H1 (cell line): Measurements from ENCODE around the gene CCSER2. TPM values are rescaled to one million over a fixed set of nuclear protein-coding genes. Genes with fewer than 3 reads are reported as not detected.
"Not testable (repeated sequence)": the region's sequence is repeated elsewhere in the genome, so short reads cannot be mapped to it uniquely, and the experiment has no call there.

ENCODE experiments used
- CTCF ChIA-PET: fragments of 300-600 bp; sonication (Branson Sonifier 250); formaldehyde crosslinking; loops from one replicate; lab custom pipeline; 2021; ENCODE audit not compliant: partially characterized antibody; lab: Charles Lee
- POLR2A ChIA-PET: fragments of 300-600 bp; sonication (Branson Sonifier 250); formaldehyde crosslinking; loops from one replicate; lab custom pipeline; 2021; ENCODE audit warnings: inconsistent platforms; ENCODE audit not compliant: partially characterized antibody; lab: Charles Lee
- DNase-seq, 2 experiments: peaks; one replicate each; pipeline versions ENCODE4 v3.0.0 to v3.0.0-alpha.2; 2010 to 2022; ENCODE audit warnings: low spot score in 2 of 2, low read depth in 1 of 2, mixed read lengths in 1 of 2
- FAIRE-seq: peaks from 2 replicates; lab custom pipeline; 2011; peaks lifted over from hg19 to GRCh38; lab: Jason Lieb, UNC
- H2AFZ ChIP-seq: 2 replicates; pipeline ENCODE4 v1.8.1; 2012; ENCODE audit warnings: low read length, inconsistent platforms
- H2AK5ac ChIP-seq: 2 replicates; pipeline ENCODE4 v1.6.1; 2013; ENCODE audit warnings: low read depth, low read length
- H2BK120ac ChIP-seq: replicated peaks from 2 replicates; pipeline ENCODE3; 2013; ENCODE audit warnings: low read depth, low read length, inconsistent platforms
- H2BK12ac ChIP-seq: 2 replicates; pipeline ENCODE4 v1.6.1; 2013; ENCODE audit warnings: low read depth, low read length
- H2BK15ac ChIP-seq: 2 replicates; pipeline ENCODE4 v1.6.1; 2013; ENCODE audit warnings: low read length
- H2BK20ac ChIP-seq: 2 replicates; pipeline ENCODE4 v1.6.1; 2013; ENCODE audit warnings: low read length
- H2BK5ac ChIP-seq: 2 replicates; pipeline ENCODE4 v1.6.1; 2013; ENCODE audit warnings: low read depth, low read length
- H3K14ac ChIP-seq: 2 replicates; pipeline ENCODE4 v1.6.1; 2013; ENCODE audit warnings: inconsistent platforms; ENCODE audit not compliant: insufficient read length
- H3K18ac ChIP-seq: 2 replicates; pipeline ENCODE4 v1.6.1; 2013; ENCODE audit warnings: low read length; ENCODE audit errors: extremely low read depth
- H3K23ac ChIP-seq: 2 replicates; pipeline ENCODE4 v1.6.1; 2013; ENCODE audit warnings: inconsistent platforms; ENCODE audit not compliant: insufficient read length
- H3K23me2 ChIP-seq: 2 replicates; pipeline ENCODE4 v1.6.1; 2013; ENCODE audit warnings: low read depth, low read length
- H3K27ac ChIP-seq: 2 replicates; pipeline ENCODE4 v1.6.1; 2011; ENCODE audit warnings: low read depth, low read length, inconsistent platforms
- H3K27me3 ChIP-seq, 4 experiments: replicated peaks in 1 of 4; 1 replicate in 1 of 4; 2 replicates in 3 of 4; pipeline versions ENCODE4 v1.6.1 to v1.8.1; 2011 to 2013; ENCODE audit warnings: low read length in 3 of 4, mild to moderate bottlenecking in 3 of 4, inconsistent platforms in 2 of 4, mixed read lengths in 2 of 4, moderate library complexity in 1 of 4; ENCODE audit not compliant: control insufficient read depth in 3 of 4, insufficient read depth in 3 of 4; ENCODE audit errors: extremely low read depth in 1 of 4
- H3K36me3 ChIP-seq, 4 experiments: 2 replicates each; pipeline versions ENCODE4 v1.6.1 to v1.8.1; 2011 to 2013; ENCODE audit warnings: mild to moderate bottlenecking in 4 of 4, low read length in 3 of 4, moderate library complexity in 2 of 4, control low read depth in 1 of 4, inconsistent platforms in 1 of 4; ENCODE audit not compliant: insufficient read depth in 4 of 4, control insufficient read depth in 2 of 4
- H3K4ac ChIP-seq: replicated peaks from 2 replicates; pipeline ENCODE3; 2013; ENCODE audit warnings: low read length, low read depth, mixed read lengths, inconsistent platforms; ENCODE audit not compliant: insufficient read length
- H3K4me1 ChIP-seq, 4 experiments: replicated peaks in 1 of 4; 1 replicate in 1 of 4; 2 replicates in 3 of 4; pipeline versions ENCODE4 v1.6.1 to v1.8.1; 2011 to 2013; ENCODE audit warnings: low read length in 3 of 4, inconsistent platforms in 2 of 4, mixed read lengths in 1 of 4; ENCODE audit not compliant: insufficient read depth in 4 of 4, control insufficient read depth in 3 of 4
- H3K4me2 ChIP-seq, 2 experiments: 2 replicates each; pipeline versions ENCODE4 v1.6.1 to v1.8.1; 2011 to 2013; ENCODE audit warnings: low read depth in 2 of 2, low read length in 2 of 2, control low read depth in 1 of 2, inconsistent platforms in 1 of 2, mild to moderate bottlenecking in 1 of 2; ENCODE audit not compliant: insufficient read depth in 1 of 2
- H3K4me3 ChIP-seq, 4 experiments: fragments of 200-600, 300-600 bp in 1 of 4; sonication (generic), shearing (Covaris generic), sonication (Bioruptor Twin) in 1 of 4; 2 replicates each; pipeline versions ENCODE4 v1.5.1 to v1.8.1; 2011 to 2016; ENCODE audit warnings: low read length in 4 of 4, low read depth in 3 of 4, control low read depth in 2 of 4, inconsistent platforms in 2 of 4, mild to moderate bottlenecking in 2 of 4, mixed read lengths in 1 of 4, moderate library complexity in 1 of 4; ENCODE audit not compliant: insufficient read depth in 2 of 4; ENCODE audit errors: extremely low read depth in 1 of 4
- H3K56ac ChIP-seq: replicated peaks from 2 replicates; pipeline ENCODE3; 2013; ENCODE audit warnings: low read depth, mild to moderate bottlenecking, mixed read lengths, low read length, inconsistent platforms; ENCODE audit not compliant: insufficient read length
- H3K79me1 ChIP-seq: 2 replicates; pipeline ENCODE4 v1.6.1; 2013; ENCODE audit warnings: low read depth, low read length, control low read depth
- H3K79me2 ChIP-seq, 2 experiments: 2 replicates each; pipeline versions ENCODE4 v1.6.1 to v1.8.1; 2012 to 2013; ENCODE audit warnings: low read length in 2 of 2, mild to moderate bottlenecking in 2 of 2, inconsistent platforms in 1 of 2; ENCODE audit not compliant: insufficient read depth in 2 of 2, control insufficient read depth in 1 of 2
- H3K9ac ChIP-seq, 4 experiments: replicated peaks in 1 of 4; 1 replicate in 1 of 4; 2 replicates in 3 of 4; pipeline versions ENCODE4 v1.6.1 to v1.8.1; 2011 to 2013; ENCODE audit warnings: low read depth in 3 of 4, low read length in 3 of 4, control low read depth in 2 of 4, mild to moderate bottlenecking in 2 of 4, moderate library complexity in 2 of 4, inconsistent platforms in 1 of 4; ENCODE audit errors: extremely low read depth in 1 of 4
- H3K9me3 ChIP-seq, 2 experiments: 2 replicates each; pipeline versions ENCODE4 v1.6.1 to v1.8.1; 2012 to 2013; ENCODE audit warnings: mild to moderate bottlenecking in 2 of 2, moderate library complexity in 2 of 2, control low read depth in 1 of 2, inconsistent platforms in 1 of 2, low read depth in 1 of 2, low read length in 1 of 2, mixed read lengths in 1 of 2; ENCODE audit not compliant: insufficient read depth in 2 of 2
- H4K20me1 ChIP-seq, 2 experiments: replicated peaks in 1 of 2; 2 replicates each; pipeline versions ENCODE3 to v1.8.1; 2011 to 2013; ENCODE audit warnings: inconsistent platforms in 2 of 2, low read length in 2 of 2, mild to moderate bottlenecking in 1 of 2; ENCODE audit not compliant: insufficient read depth in 2 of 2, control insufficient read depth in 1 of 2
- H4K5ac ChIP-seq: 2 replicates; pipeline ENCODE4 v1.6.1; 2013; ENCODE audit warnings: low read length, low read depth, mixed read lengths, inconsistent platforms; ENCODE audit not compliant: insufficient read length
- H4K8ac ChIP-seq: 2 replicates; pipeline ENCODE4 v1.8.0; 2013; ENCODE audit warnings: mild to moderate bottlenecking, moderate library complexity, low read length, inconsistent platforms; ENCODE audit not compliant: insufficient read depth; ENCODE audit errors: extremely low read depth
- H4K91ac ChIP-seq: replicated peaks from 2 replicates; pipeline ENCODE3; 2013; ENCODE audit warnings: low read length, mixed read lengths, inconsistent platforms; ENCODE audit not compliant: insufficient read length
- MAFK ChIP-seq: IDR thresholded peaks from 2 replicates; pipeline ENCODE4 v1.6.1; 2012; ENCODE audit warnings: low read depth, mild to moderate bottlenecking, improper control_type of control experiment, low read length
- WGBS, 2 experiments: shearing (Covaris generic) in 1 of 2; methylation state at CpG; one replicate each; pipeline versions ENCODE4 v1.1.6 to v1.1.7; 2013 to 2015; ENCODE audit warnings: low lambda C conversion rate in 2 of 2, mixed read lengths in 2 of 2, inconsistent platforms in 1 of 2, low coverage in 1 of 2, missing lambda C conversion rate in 1 of 2; ENCODE audit not compliant: insufficient replicate concordance in 2 of 2, insufficient coverage in 1 of 2, insufficient read length in 1 of 2; ENCODE audit errors: extremely low coverage in 1 of 2, missing lambda C conversion rate in 1 of 2; 5-methylcytosine and 5-hydroxymethylcytosine counted together
- polyA plus RNA-seq, 7 experiments: library from polyadenylated mRNA; depleted of rRNA in 3 of 7; stranded (reverse) in 5 of 7; unstranded in 2 of 7; fragments of >200 nt in 5 of 7; fragments of 200-250 nt in 2 of 7; gene quantifications; 1 replicate in 5 of 7; 2 replicates in 1 of 7; 4 replicates in 1 of 7; pipeline versions ENCODE4 v1.2.1 to v1.2.3, GENCODE V29; 2011 to 2013; ENCODE audit warnings: missing spikeins in 2 of 7, mixed read lengths in 2 of 7
- total RNA-seq: library from RNA; stranded (reverse); fragmentation: NEBNext Ultra II Directional; extraction: Animal tissue kit (Norgen Biotek cat#: 25700); gene quantifications from 2 replicates; pipeline ENCODE4 v1.2.1, GENCODE V29; 2021

CCSER2 gene
- total and polyA plus RNA-seq, 2 of the 8 experiments (the other 6 are each of a cell fraction or from before 2014, with no cell fraction given), result 6.9 to 30.5 TPM

DNA sequence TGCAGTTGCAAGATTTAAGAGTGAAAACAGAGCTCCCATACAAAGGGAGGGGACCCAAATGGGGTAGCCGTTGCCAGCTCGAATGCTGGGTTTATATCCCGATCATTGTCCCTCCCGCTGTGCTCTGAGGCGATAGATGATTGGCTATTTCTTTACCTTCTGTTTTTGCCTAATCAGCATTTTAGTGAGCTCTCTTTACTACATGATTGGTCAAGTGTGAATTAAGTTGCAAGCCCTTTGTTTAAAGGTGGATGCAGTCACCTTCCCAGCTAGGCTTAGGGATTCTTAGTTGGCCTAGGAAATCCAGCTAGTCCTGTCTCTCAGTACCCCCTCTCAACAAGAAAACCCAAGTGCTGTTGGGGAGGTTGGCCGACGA lies 197.4 kb downstream of the CCSER2 start:
- H4K5ac ChIP-seq, H3K4ac ChIP-seq, H3K4me1 ChIP-seq, H3K56ac ChIP-seq, H2AFZ ChIP-seq, H3K9ac ChIP-seq, H2BK15ac ChIP-seq, H3K79me1 ChIP-seq, H3K79me2 ChIP-seq, H2BK120ac ChIP-seq, H3K23me2 ChIP-seq, H3K27ac ChIP-seq, H4K20me1 ChIP-seq, H3K4me3 ChIP-seq, H3K4me2 ChIP-seq, H2AK5ac ChIP-seq, FAIRE-seq, H3K23ac ChIP-seq, H4K91ac ChIP-seq, H4K8ac ChIP-seq, H3K27me3 ChIP-seq, H3K14ac ChIP-seq, H2BK12ac ChIP-seq, H3K18ac ChIP-seq, H3K36me3 ChIP-seq, DNase-seq: not testable (repeated sequence)
- ChIA-PET CTCF (interaction anchor here (0.7 to 1.5 kb wide), 9 partner anchors 9 to 333 kb away, joined by 3 to 6 read pairs (median 3); no protein-coding TSS in a partner anchor), POLR2A (interaction anchor here (0.9 to 1.2 kb wide), 2 partner anchors 13 to 153 kb away, joined by 3 read pairs; no protein-coding TSS in a partner anchor)
- WGBS, 2 experiments, result 94% methylated on average over 7 of the region's 7 CpGs; no CpG with 5 or more reads in 1 of the 2 experiments
- peak; percentile 84 for TF ChIP-seq MAFK
- H2BK5ac ChIP-seq, result peak overlapping the region; percentile 92; the same call in 1 of the 2 replicates
- H3K9me3 ChIP-seq, result peaks cover 7 to 14% of the 10 kb centered on the region in 2 experiments; a peak in 3 of 4 replicates
- H2BK20ac ChIP-seq, result peak overlapping the region; percentile 86; the same call in 1 of the 2 replicates

GRCh38 chr10:84527386-84527785 lies 199.0 kb downstream of the CCSER2 start:
- H3K23me2 ChIP-seq, H3K56ac ChIP-seq, H2BK12ac ChIP-seq, H2BK15ac ChIP-seq, H3K4me1 ChIP-seq, FAIRE-seq, H3K4me2 ChIP-seq, H3K79me2 ChIP-seq, H3K36me3 ChIP-seq, H4K5ac ChIP-seq, H3K23ac ChIP-seq, CTCF ChIA-PET, H2AK5ac ChIP-seq, H2BK120ac ChIP-seq, H2BK20ac ChIP-seq, H3K18ac ChIP-seq, POLR2A ChIA-PET, H3K4ac ChIP-seq, H3K79me1 ChIP-seq, H4K91ac ChIP-seq, H3K27me3 ChIP-seq, H3K27ac ChIP-seq, H2AFZ ChIP-seq, H3K14ac ChIP-seq, H3K9ac ChIP-seq, H4K8ac ChIP-seq, H4K20me1 ChIP-seq, DNase-seq, H2BK5ac ChIP-seq, H3K4me3 ChIP-seq: not testable (repeated sequence)
- peaks cover 7 to 14% of the 10 kb centered on the region in 2 experiments; a peak in 3 of 4 replicates for H3K9me3 ChIP-seq
- 86% methylated on average over 5 of the region's 5 CpGs; no CpG with 5 or more reads in 1 of the 2 experiments for WGBS, 2 experiments
